Measurements from ENCODE around the gene HPCA.

The HPCA gene

GRCh38 chr1:32873484-32873883, 12.8 kb upstream of the HPCA start:
- Histone ChIP-seq H3K9me3 (no peaks in the 10 kb centered on the region), H3K4me1 (peaks cover 0 to 47% (median 33%) of the 10 kb centered on the region in 4 donors), H3K27me3 (peaks cover 0 to 19% of the 10 kb centered on the region in 2 donors), H3K4me3 (no peak overlapping the region), H3K36me3 (no peaks in the 10 kb centered on the region), H3K27ac (no peak overlapping the region)
- peak; percentile 5 to 47 for DNase-seq
- TF ChIP-seq, protein P1, sequence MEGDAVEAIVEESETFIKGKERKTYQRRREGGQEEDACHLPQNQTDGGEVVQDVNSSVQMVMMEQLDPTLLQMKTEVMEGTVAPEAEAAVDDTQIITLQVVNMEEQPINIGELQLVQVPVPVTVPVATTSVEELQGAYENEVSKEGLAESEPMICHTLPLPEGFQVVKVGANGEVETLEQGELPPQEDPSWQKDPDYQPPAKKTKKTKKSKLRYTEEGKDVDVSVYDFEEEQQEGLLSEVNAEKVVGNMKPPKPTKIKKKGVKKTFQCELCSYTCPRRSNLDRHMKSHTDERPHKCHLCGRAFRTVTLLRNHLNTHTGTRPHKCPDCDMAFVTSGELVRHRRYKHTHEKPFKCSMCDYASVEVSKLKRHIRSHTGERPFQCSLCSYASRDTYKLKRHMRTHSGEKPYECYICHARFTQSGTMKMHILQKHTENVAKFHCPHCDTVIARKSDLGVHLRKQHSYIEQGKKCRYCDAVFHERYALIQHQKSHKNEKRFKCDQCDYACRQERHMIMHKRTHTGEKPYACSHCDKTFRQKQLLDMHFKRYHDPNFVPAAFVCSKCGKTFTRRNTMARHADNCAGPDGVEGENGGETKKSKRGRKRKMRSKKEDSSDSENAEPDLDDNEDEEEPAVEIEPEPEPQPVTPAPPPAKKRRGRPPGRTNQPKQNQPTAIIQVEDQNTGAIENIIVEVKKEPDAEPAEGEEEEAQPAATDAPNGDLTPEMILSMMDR (IDR thresholded peaks at IDR 0.05), result no peak
- intact Hi-C loops (cut with DNase I; ENCODE audit: low total_unique reads), result loop anchor here (5.0 kb wide), 2 partner anchors 46 to 161 kb away; no protein-coding TSS in a partner anchor

- Histone ChIP-seq H3K4me1 (peaks cover 0 to 44% (median 29%) of the 10 kb centered on the region in 4 donors), H3K9me3 (no peaks in the 10 kb centered on the region), H3K36me3 (no peaks in the 10 kb centered on the region), H3K27me3 (peaks cover 0 to 19% of the 10 kb centered on the region in 2 donors), H3K27ac (no peak overlapping the region), H3K4me3 (no peak overlapping the region)
- DNase-seq, result peak in 1 of 2 donors; percentile 42
- TF ChIP-seq, protein P1 (IDR thresholded peaks at IDR 0.05), result no peak
- intact Hi-C loops (cut with DNase I; ENCODE audit: low total_unique reads), result loop anchor here (5.0 kb wide), 2 partner anchors 48 to 163 kb away; no protein-coding TSS in a partner anchor
Observed at GRCh38 chr1:32874860-32875752, 11.2 kb upstream of the HPCA start.

- intact Hi-C loops (cut with DNase I; ENCODE audit: low total_unique reads), result no loop called here
- peak in 1 of 2 donors; percentile 69 for DNase-seq
- TF ChIP-seq, protein P1 (IDR thresholded peaks at IDR 0.05), result peak; percentile 60 to 75
Observed at GRCh38 chr1:32876341-32877210, 9.7 kb upstream of the HPCA start.

GRCh38 chr1:32877211-32878110, 8.8 kb upstream of the HPCA start:
- Histone ChIP-seq H3K27me3 (peaks cover 0 to 19% of the 10 kb centered on the region in 2 donors), H3K4me1 (peaks cover 0 to 38% (median 28%) of the 10 kb centered on the region in 4 donors), H3K27ac (no peak overlapping the region), H3K9me3 (no peaks in the 10 kb centered on the region), H3K36me3 (no peaks in the 10 kb centered on the region), H3K4me3 (no peak overlapping the region)
- DNase-seq, result peak in 1 of 2 donors; percentile 41
- TF ChIP-seq, protein P1 (IDR thresholded peaks at IDR 0.05), result no peak
- intact Hi-C loops (cut with DNase I; ENCODE audit: low total_unique reads), result no loop called here

More at GRCh38 chr1:32876341-32877210, 9.7 kb upstream of the HPCA start:
- H3K36me3 ChIP-seq, result no peaks in the 10 kb centered on the region
- H3K4me3 ChIP-seq, result no peak overlapping the region
- H3K27ac ChIP-seq, result no peak overlapping the region
- H3K4me1 ChIP-seq, result peaks cover 0 to 38% (median 26%) of the 10 kb centered on the region in 4 donors
- H3K9me3 ChIP-seq, result no peaks in the 10 kb centered on the region
- H3K27me3 ChIP-seq, result peaks cover 0 to 19% of the 10 kb centered on the region in 2 donors
